Measurements from ENCODE around the gene ZNF618.
"Not testable (repeated sequence)": the region's sequence is repeated elsewhere in the genome, so short reads cannot be mapped to it uniquely, and the experiment has no call there.

The ZNF618 gene

GRCh38 chr9:113989017-113989713 is 113.1 kb downstream of the ZNF618 start:
- DNase-seq = peak; percentile 85

- peak; percentile 11 for DNase-seq
These were observed 113.8 kb downstream of the ZNF618 start for GRCh38 chr9:113989714-113990569.

- DNase-seq = peak; percentile 13
These were observed 114.4 kb downstream of the ZNF618 start for GRCh38 chr9:113990570-113990907.

- peak; percentile 26 for DNase-seq
These were observed 114.9 kb downstream of the ZNF618 start for GRCh38 chr9:113990975-113991471.

- DNase-seq = peak; percentile 11
These were observed 115.6 kb downstream of the ZNF618 start for GRCh38 chr9:113991714-113992113.

- DNase-seq = peak; percentile 36
These were observed 116.3 kb downstream of the ZNF618 start for GRCh38 chr9:113992276-113992951.

- DNase-seq = peak; percentile 9
These were observed 116.9 kb downstream of the ZNF618 start for GRCh38 chr9:113992994-113993393.

GRCh38 chr9:113993838-113994540 is 117.9 kb downstream of the ZNF618 start:
- DNase-seq = peak; percentile 87

- DNase-seq = no peak
These were observed 119.3 kb downstream of the ZNF618 start for GRCh38 chr9:113995401-113995800.

- no peak for DNase-seq
These were observed 119.9 kb downstream of the ZNF618 start for GRCh38 chr9:113995963-113996362.

- no peak for DNase-seq
These were observed 120.5 kb downstream of the ZNF618 start for GRCh38 chr9:113996531-113997001.

- not testable (repeated sequence) for DNase-seq
These were observed 121.0 kb downstream of the ZNF618 start for GRCh38 chr9:113997064-113997463.

GRCh38 chr9:113997610-113998009 is 121.5 kb downstream of the ZNF618 start:
- DNase-seq = no peak

GRCh38 chr9:113998114-113998513 is 122.0 kb downstream of the ZNF618 start:
- DNase-seq = no peak

- DNase-seq = no peak
These were observed 122.6 kb downstream of the ZNF618 start for GRCh38 chr9:113998525-113999255.

GRCh38 chr9:113999256-114000062 is 123.3 kb downstream of the ZNF618 start:
- DNase-seq = no peak

- no peak for DNase-seq
These were observed 124.0 kb downstream of the ZNF618 start for GRCh38 chr9:114000063-114000454.

GRCh38 chr9:114000671-114001409 is 124.7 kb downstream of the ZNF618 start:
- DNase-seq = no peak

GRCh38 chr9:114001410-114001685 is 125.2 kb downstream of the ZNF618 start:
- no peak for DNase-seq

- no peak for DNase-seq
These were observed 125.7 kb downstream of the ZNF618 start for GRCh38 chr9:114001794-114002261.
